Nucleus accumbens (tissue), 56 donors: ENCODE data around the gene SLC25A41.

Experiments
- DNase-seq, 56 donors: peaks; one replicate each; lab custom pipeline; 2025; lab: John Stamatoyannopoulos, UW

The SLC25A41 gene

DNA sequence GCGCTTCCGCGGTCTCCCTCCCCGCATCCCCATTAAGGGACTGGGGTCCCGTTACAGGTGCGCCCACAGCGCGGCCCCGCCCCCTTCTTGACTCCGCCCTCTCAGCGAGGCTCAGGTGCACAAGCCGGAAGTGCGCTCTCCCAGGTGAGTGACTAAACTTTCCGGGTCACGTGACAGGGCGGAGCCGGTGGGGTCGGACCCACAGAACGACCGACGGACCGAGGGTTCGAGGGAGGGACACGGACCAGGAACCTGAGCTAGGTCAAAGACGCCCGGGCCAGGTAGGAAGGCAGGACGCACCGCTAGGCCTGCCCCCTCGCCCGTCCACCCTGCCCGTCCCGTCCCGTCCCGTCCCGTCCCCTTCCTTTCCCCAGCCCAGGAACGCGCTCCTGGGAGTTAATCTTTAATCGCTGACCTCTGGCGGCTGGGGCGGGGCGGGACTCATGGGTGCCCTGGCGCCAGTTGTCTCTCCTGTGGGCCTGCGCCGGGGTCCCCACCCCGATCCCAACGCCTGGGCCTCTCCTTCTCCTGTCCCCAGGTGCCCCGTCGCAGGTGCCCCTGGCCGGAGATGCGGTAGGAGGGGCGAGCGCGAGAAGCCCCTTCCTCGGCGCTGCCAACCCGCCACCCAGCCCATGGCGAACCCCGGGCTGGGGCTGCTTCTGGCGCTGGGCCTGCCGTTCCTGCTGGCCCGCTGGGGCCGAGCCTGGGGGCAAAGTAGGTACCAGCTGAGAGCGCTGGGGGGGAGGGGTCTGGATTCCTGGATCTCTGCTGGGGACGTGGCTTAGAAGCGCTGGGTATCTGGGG is 30.7 kb upstream of the SLC25A41 start, which contains the start of gene CRB3:
Gene CRB3 (plus strand): TSS at position 202 of the 804 bp plus-strand sequence. CDS start 431 bp downstream, at position 633.
- DNase-seq, result peak in 1 of 56 donors; percentile 31

GRCh38 chr19:6460099-6460884 is 26.7 kb upstream of the SLC25A41 start:
- peak; percentile 59 to 100 (median 96) for DNase-seq

DNA sequence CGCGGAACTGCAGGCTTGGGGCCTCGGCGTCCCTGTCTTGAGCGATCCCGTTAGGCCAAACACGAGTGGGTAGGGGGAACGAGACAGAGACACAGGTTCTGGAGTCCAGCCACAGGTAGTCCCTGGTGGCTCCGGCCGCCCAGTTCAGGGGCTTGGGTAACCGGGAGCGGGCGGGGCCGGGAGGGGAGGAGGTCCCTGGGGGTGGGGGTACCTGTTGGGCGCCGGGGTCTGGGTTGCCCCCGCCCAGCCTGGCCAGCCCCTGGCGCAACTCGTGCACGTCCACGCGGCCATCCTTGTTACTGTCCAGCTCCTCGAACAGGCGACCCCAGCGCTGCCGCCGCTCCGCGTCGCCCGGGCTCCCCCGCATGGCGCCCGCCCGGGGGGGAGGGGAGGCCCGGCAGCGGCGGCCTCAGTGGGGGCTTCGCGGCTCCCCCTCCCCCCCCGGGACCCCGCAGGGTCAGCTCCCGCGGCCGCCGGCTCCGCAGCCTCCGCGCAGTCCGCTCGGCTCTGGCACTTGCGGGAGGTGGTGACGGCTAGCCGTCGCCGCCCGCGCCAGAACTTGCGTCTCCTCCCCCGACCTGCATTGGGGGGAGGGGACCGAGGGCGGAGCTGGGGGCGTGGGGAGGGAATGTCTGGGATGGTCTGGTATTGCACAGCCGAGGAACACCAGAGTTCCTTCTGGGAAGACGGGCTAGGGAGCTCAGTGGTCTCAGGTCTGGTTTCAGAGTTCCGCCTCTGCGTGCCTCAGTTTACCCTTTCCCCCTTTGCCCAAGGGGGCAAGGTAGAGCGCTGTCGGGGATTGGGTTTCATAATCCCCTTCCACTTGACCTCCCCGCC is 25.9 kb upstream of the SLC25A41 start, which contains the start of gene SLC25A23:
Gene SLC25A23 (minus strand): TSS at position 531 of the 837 bp plus-strand sequence. CDS start 164 bp downstream, at position 367.
- DNase-seq, result peak in 52 of 56 donors; percentile 18 to 85 (median 70)

DNA sequence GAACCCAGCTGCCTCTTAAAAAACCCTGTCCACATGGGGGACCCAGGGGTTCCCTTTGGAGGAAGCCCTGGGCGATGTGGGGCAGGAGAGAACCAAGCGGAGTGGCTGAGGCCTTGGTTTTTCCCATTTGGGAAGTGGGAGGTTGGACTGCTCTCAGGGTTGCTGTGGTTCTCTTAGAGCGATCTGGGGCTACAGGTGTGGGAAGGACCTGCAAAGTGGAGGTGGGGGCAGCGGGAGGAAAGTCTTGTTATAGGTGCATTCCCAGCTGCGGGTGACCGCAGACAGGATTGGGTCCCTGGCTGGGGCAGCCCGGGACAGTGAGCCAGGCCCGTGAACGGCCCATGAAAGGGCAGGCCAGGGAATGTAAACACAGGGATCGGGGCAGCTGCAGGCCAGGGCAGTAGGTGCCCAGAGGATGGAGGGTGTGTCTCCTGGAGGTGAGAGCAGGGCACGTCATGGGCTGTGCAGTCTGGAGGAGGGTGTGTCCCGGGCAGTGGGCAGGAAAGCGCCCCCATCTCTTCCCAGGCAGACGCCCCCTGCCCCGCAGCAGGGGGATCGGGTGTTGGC is 25.2 kb upstream of the SLC25A41 start:
- peak in 3 of 56 donors; percentile 13 to 24 (median 22) for DNase-seq

DNA sequence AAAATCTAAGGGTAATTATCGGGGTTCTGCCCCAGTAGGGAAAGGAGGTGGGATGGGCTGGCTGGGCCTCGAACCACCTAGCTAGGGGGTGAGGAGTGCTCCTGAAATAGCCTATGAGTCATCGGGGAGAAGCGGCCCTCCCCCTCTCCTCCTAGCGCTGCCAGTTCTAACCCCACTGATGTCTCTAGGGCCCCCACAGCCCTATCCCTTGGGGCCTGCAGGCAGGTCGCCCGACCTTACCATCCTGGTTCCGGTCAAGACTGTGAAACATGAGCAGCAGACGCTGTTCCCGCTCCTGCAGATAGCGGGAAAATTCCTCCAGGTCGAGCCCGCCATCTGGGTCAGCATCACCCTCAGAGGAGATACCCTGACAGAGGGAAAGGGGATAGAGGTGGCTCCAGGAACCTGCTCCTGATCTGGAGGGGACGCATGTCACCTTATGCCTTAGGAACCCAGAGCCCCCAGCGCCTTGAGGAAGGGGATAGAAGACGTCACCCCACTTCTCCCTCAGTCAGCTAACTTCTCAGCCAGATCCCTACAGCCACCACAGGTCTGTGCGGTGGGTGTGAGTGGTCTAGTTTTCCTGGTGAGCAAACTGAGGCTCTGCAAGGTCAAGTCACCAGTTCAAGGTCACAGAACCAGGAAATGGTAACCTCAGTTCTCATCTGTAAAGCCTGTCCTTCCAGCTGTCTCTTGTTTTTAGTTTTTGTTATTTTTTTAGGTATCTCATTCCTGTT is 24.6 kb upstream of the SLC25A41 start:
- peak in 9 of 56 donors; percentile 2 to 37 (median 8) for DNase-seq

GRCh38 chr19:6455924-6456323 is 22.4 kb upstream of the SLC25A41 start:
- no peak for DNase-seq

DNA sequence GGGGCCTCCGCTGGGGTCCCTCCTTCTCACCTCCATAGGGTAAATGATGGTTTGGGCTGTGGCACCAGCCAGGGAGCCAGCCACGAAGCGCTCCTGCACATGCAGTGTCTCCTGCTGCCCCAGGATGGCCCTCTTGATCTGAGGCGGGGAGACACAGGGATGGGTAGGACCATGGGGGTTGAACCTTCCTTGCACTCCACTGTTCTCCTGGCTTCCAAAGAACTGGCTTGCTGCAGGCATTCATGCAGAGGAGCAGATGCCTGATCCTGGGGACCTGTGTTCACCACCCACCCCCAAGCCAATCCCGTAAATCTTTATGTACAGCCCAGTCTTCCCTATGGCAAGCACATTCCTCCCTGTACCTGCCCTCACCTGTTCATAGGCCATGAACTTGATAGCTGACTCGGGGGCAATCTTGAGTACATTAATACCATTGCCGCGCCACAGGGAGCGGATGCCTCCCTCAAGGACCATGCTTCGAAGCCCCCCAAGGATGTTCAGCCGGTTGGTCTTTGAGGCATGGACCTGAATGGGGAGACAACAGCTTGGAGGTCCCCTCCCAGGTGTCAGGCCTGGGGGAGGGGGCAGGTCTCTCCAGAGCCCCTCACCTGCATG is 20.5 kb upstream of the SLC25A41 start:
- no peak for DNase-seq

DNA sequence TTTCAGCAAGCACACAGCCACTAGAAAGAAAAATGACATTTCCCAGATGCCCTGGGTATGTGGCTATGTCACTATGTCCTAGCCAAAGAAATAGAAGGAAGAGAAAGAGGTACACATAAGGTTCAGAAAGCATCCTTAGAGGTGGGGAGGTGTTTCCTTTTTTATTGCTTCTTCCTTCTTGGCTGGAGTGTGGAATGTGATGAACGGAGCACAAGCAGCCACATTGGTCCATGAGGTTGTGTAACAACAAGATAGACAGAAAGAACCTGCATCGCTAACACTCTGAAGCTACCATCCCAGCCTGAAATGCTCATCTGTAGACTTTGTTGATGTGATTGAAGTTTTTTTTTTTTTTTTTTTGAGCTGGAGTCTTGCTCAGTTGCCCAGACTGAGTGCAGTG is 19.3 kb upstream of the SLC25A41 start:
- DNase-seq, result no peak

DNA sequence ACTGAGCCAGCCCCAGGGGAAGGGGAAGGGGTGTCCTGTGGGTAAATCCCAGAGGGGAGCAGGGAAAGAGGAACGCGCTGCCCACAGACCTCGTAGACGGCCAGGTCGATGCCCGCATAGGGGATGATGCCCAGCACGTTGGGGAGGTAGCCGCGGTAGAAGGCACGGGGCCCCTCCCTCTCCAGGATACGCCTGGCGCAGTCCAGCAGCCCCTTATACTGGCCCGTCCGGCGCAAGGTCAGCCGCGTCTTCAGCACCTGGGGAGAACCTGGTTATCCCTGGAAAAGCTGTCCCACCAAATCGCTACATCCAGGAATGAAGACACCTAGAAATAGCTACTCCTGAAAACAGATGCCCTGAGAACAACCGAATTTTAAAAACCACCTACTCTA is 18.7 kb upstream of the SLC25A41 start:
- DNase-seq, result no peak

- no peak for DNase-seq
Measured at GRCh38 chr19:6451583-6452222, 18.1 kb upstream of the SLC25A41 start.

- DNase-seq, result peak in 29 of 56 donors; percentile 2 to 66 (median 34)
Measured at GRCh38 chr19:6450166-6450565, 16.6 kb upstream of the SLC25A41 start.

- DNase-seq, result no peak
Measured at GRCh38 chr19:6448045-6448444, 14.5 kb upstream of the SLC25A41 start.

GRCh38 chr19:6446452-6446851 is 12.9 kb upstream of the SLC25A41 start:
- no peak for DNase-seq

GRCh38 chr19:6443986-6444385 is 10.4 kb upstream of the SLC25A41 start:
- no peak for DNase-seq

- no peak for DNase-seq
Measured at GRCh38 chr19:6442087-6442688, 8.6 kb upstream of the SLC25A41 start.

- no peak for DNase-seq
Measured at GRCh38 chr19:6440905-6441304, 7.3 kb upstream of the SLC25A41 start.

- no peak for DNase-seq
Measured at GRCh38 chr19:6439743-6440142, 6.2 kb upstream of the SLC25A41 start.

DNA sequence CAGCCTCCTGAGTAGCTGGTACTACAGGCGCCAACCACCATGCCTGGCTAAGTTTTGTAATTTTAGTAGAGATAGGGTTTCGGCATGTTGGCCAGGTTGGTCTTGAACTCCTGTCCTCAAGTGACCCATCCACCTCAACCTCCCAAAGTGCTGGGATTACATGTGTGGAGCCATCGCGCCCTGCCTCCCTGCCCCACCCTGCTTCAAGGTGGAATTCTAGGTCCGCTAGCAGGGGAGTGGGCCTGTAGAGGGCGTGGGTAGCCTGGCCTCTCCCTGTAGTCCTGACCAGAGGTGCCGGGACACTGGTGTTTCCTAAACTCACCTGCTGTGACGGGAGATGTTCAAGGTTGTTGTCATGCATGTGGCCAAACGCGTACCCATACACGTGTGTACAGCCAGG is 398 bp downstream of the SLC25A41 start:
- DNase-seq, result no peak
